NB4 (cell line): Measurements from ENCODE around the gene SPRED3.

Experiments used
- DNase-seq: peaks from one replicate; pipeline ENCODE4 v3.0.0; 2010; ENCODE audit warnings: low read depth
- H3K4me3 ChIP-seq: one replicate; pipeline ENCODE4 v1.5.1; 2011; ENCODE audit warnings: mild to moderate bottlenecking, low read depth, low read length, moderate library complexity
- CTCF ChIP-seq: IDR thresholded peaks from one replicate; pipeline ENCODE4 v1.5.1; 2012; ENCODE audit warnings: low read depth, low read length
- MAX ChIP-seq: IDR thresholded peaks from 2 replicates; pipeline ENCODE4 v1.6.1; 2011; ENCODE audit warnings: low read depth, low read length
- MYC ChIP-seq: IDR thresholded peaks from 2 replicates; pipeline ENCODE4 v1.6.1; 2011; ENCODE audit warnings: low read depth, low read length
- POLR2A ChIP-seq: IDR thresholded peaks from 2 replicates; pipeline ENCODE4 v1.6.1; 2011; ENCODE audit warnings: mild to moderate bottlenecking; ENCODE audit not compliant: insufficient read length; ENCODE audit errors: extremely low read depth

SPRED3 gene

GRCh38 chr19:38370299-38370698 lies 18.2 kb upstream of the SPRED3 start:
- no peak for TF ChIP-seq MYC
- TF ChIP-seq CTCF: no peak
- TF ChIP-seq MAX: no peak
- no peak for TF ChIP-seq POLR2A
- no peak for DNase-seq

GRCh38 chr19:38371081-38371480 lies 17.4 kb upstream of the SPRED3 start:
- H3K4me3 ChIP-seq: no peak overlapping the region
- no peak for DNase-seq
- no peak for TF ChIP-seq POLR2A
- TF ChIP-seq MAX: no peak
- TF ChIP-seq MYC: no peak

More at GRCh38 chr19:38370299-38370698, 18.2 kb upstream of the SPRED3 start:
- no peak overlapping the region for H3K4me3 ChIP-seq

GRCh38 chr19:38373907-38374331 lies 14.6 kb upstream of the SPRED3 start:
- no peak for DNase-seq
- H3K4me3 ChIP-seq: peak overlapping the region; percentile 56
- TF ChIP-seq MAX: no peak
- TF ChIP-seq POLR2A: no peak
- TF ChIP-seq CTCF: no peak
- no peak for TF ChIP-seq MYC

GRCh38 chr19:38374332-38375097 lies 14.0 kb upstream of the SPRED3 start, which contains the start of gene PSMD8:
Gene PSMD8, plus strand, starts transcription at chr19:38374571. Its CDS starts 31 bp downstream, at chr19:38374602.
- H3K4me3 ChIP-seq: peak within 1 kb of the TSS; percentile 87
- TF ChIP-seq POLR2A (peak; percentile 82), CTCF (peak; percentile 6), MYC (no peak), MAX (peak; percentile 56; the same call in 1 of the 2 replicates)
- peak; percentile 98 for DNase-seq

DNA sequence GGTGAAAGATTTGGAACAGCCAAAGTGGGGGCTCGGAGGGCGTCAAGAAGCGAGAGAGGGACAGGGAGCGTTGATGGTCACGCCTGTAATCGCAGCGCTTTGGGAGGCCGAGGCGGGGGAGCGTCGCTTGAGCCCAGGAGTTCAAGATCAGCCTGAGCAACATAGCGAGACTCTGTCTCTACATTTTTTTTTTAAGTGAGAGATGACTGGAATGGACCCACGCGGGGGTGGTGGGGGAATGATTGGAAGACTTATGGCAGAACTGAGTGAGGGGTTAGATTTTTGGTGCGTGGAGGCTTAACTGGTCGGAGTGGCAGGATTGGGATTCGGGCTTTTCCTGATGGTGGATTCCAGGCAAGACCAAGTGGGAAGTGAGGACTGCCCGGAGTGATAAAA lies 13.4 kb upstream of the SPRED3 start:
- no peak for DNase-seq
- H3K4me3 ChIP-seq: peak overlapping the region; percentile 87

More for the DNA sequence above, 13.4 kb upstream of the SPRED3 start:
- TF ChIP-seq CTCF: no peak
- TF ChIP-seq MYC: no peak
- no peak for TF ChIP-seq POLR2A
- TF ChIP-seq MAX: no peak
